GM21367 (cell line): ENCODE measurements around the gene RALGPS2.

ENCODE experiments used
- ATAC-seq: cut with Tn5 transposase; IDR thresholded peaks from one replicate; pipeline ENCODE4 v1.9.1; 2021; ENCODE audit not compliant: unreplicated experiment

Gene RALGPS2

GRCh38 chr1:178862864-178863263, 137.8 kb downstream of the RALGPS2 start:
- ATAC-seq: no peak

- ATAC-seq: no peak
Observed at GRCh38 chr1:178864326-178864725, 139.3 kb downstream of the RALGPS2 start.

GRCh38 chr1:178867670-178868069, 142.6 kb downstream of the RALGPS2 start:
- no peak for ATAC-seq

- ATAC-seq: no peak
Observed at GRCh38 chr1:178868706-178869105, 143.7 kb downstream of the RALGPS2 start.

GRCh38 chr1:178869119-178869697, 144.2 kb downstream of the RALGPS2 start:
- no peak for ATAC-seq

- ATAC-seq: no peak
Observed at GRCh38 chr1:178870221-178870620, 145.2 kb downstream of the RALGPS2 start.

GRCh38 chr1:178870944-178871343, 145.9 kb downstream of the RALGPS2 start, which contains the start of gene ANGPTL1:
Gene ANGPTL1 (minus strand): TSS chr1:178871077. CDS start chr1:178865776, 5,301 bp downstream.
- no peak for ATAC-seq

- ATAC-seq: no peak
Observed at GRCh38 chr1:178871551-178872320, 146.7 kb downstream of the RALGPS2 start.

GRCh38 chr1:178874966-178875365, 149.9 kb downstream of the RALGPS2 start:
- ATAC-seq: no peak

- no peak for ATAC-seq
Observed at GRCh38 chr1:178875936-178876335, 150.9 kb downstream of the RALGPS2 start.

GRCh38 chr1:178877896-178878295, 152.9 kb downstream of the RALGPS2 start:
- no peak for ATAC-seq

- ATAC-seq: no peak
Observed at GRCh38 chr1:178881950-178882349, 156.9 kb downstream of the RALGPS2 start.

GRCh38 chr1:178885869-178886268, 160.8 kb downstream of the RALGPS2 start:
- no peak for ATAC-seq

GRCh38 chr1:178886551-178886950, 161.5 kb downstream of the RALGPS2 start:
- ATAC-seq: no peak

GRCh38 chr1:178895928-178896327, 170.9 kb downstream of the RALGPS2 start:
- ATAC-seq: no peak

GRCh38 chr1:178898401-178898800, 173.4 kb downstream of the RALGPS2 start:
- no peak for ATAC-seq

GRCh38 chr1:178899402-178899801, 174.4 kb downstream of the RALGPS2 start:
- no peak for ATAC-seq

- ATAC-seq: no peak
Observed at GRCh38 chr1:178901482-178902125, 176.6 kb downstream of the RALGPS2 start.

GRCh38 chr1:178908358-178908757, 183.3 kb downstream of the RALGPS2 start:
- no peak for ATAC-seq

- ATAC-seq: no peak
Observed at GRCh38 chr1:178910023-178910422, 185.0 kb downstream of the RALGPS2 start.

- no peak for ATAC-seq
Observed at GRCh38 chr1:178912597-178912996, 187.6 kb downstream of the RALGPS2 start.
